NCI-H345 treated with DMSO at 0.1 percent for 48 hours (cell line): ENCODE results near the gene PDE8A.
"Not testable (repeated sequence)": the region's sequence is repeated elsewhere in the genome, so short reads cannot be mapped to it uniquely, and the experiment has no call there.

Experiments used
- DNase-seq: peaks from one replicate; lab custom pipeline; 2025; ENCODE audit not compliant: unreplicated experiment; lab: John Stamatoyannopoulos, UW

Gene PDE8A

DNA sequence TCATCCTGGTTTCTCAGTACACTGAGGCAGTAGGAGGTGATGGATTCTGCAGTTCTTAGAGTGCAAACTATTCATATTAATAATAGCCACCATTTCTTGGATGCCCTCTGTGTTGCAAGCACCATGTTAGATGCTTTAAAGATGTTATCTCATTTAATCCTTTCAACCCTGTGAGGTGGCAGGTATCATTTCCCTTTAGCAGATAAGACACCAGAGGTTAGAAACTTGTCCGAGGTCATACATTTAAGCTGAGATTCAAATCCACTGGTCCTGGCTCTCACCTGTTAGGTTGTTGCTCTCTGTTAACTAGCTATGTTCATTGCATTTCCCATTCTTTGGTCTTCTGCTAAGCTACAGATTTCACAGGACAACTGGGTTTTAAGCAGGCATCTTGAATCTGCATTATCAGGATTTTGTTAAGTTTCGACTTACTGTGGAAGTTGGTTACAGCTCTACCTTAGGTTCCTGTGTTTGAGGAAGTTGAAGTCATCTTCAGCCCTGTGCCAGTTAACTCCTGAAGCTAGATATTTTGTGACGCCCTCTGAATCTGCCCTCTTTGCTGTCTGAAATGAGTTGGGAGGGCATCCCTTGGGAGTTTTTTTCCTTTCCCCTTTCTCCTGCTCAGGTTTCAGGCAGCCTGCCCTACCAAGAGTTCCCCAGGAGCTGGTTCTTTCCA, 6.4 kb downstream of the PDE8A start:
- no peak for DNase-seq

DNA sequence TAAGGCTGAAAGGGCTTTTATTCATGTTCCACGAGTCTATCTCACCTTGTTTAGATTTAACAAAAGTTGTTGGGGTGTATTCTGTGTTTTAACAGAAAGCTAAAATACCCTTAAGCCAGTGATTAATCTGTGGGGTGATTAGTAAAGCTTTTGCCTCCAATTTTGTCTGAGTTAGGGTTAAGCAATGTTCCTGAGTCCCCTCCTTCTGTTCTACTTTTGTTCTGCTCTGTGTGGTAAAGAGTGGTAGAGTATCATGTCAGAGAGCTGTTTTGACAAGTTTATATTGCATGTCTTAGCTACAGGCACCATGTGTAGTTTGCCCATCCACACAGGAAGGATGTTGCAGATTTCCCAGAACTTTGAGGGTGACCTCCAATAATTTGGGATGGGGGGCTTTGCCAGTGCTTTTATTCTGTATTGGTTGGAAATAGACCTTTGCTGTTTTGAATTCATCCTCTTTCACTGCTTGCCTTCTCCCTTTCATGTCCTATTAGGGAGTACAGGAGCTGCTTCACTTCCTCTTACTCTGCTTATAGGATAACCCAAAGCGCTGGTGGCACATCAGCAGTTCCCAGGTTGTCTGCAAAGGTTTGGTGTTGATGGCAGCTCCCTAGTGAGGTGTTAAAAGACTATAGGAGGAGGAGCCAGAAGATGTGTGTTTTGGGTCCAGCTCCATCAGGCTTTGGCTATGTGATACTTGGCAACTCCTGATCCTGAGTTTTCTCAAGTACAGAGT, 7.4 kb downstream of the PDE8A start:
- no peak for DNase-seq

DNA sequence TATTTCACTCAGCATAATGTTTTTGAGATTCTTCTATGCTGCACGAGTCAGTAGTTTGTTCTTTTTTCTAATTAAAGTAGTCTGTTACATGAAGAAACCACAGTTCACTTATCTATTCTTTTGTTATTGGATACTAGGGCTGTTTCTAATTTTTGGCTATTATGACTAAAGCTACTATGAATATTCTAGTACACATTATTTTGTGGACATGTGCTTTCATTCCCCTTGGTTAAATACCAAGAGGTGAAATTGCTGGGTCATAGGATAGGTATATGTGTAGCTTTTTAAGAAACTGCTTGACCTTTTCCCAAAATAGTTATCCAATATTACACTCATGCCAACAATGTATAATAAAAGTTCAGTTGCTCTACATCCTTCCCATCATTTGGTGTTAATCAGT, 8.9 kb downstream of the PDE8A start:
- DNase-seq = no peak

DNA sequence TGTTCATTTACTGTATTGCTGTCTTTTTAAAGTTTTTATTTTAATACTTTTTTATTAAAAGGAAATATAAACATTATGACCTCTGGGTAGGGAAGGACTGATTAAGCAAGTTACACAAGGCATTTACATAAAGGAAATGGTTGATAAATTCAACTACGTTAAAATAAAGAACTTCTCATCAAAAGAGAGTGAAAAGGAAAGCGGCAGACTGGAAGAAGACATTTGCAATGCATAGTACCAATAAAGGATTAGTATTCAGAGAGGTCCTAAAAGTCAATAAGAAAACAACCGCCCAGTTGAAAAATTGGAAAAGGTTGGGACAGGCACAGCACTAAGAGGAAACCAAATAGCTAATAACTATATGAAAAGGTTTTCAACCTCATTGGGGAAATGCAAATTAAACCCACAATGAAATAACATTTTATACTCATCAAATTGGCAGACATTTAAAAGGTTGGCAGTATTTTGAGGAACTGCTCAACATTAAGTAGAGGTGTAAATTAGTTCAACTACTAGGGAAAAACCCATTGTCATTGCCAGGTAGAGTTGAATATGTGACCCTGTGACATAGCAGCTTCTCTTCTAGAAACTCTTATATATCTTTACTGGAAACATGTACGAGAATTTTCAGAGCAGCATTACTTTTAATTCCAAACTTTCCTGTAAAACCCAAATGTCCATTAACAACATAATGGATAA, 9.5 kb downstream of the PDE8A start:
- DNase-seq = no peak

DNA sequence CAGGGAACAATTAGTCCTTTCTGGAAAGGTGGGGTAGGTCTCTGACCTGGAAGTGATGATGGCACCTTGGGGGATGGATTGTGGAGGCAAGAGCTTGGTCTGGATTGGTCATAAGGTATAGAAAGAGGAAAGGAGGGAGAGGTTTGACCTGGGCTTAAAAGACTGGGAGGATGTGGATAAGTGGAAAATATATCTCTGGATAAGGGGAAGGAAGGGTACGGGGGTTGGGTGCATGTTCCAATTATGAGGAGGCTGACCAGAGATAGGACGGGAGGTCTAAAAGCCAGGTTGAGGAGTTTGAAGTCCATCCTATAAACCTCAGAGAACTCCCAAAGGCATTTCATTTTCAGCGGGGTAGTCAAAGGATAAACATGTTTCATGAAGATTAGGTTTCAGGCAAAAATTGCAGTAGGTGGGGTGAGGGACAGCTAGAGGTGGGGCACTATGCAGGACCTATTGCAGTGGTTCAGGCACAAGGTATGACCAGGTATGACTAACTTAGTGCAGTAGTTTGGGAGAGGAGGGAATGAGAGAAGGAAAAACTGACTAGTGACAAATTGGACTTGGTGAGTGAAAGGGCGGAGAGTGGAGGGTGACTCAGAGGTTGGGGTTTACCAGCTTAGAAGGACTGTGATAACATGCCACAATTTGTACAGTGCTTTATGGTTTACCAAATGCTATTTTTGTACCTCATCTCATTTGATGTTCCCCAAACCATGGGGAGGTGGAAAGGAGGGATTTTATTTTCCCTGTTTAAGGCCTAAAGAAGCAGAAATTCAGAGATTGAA, 10.7 kb downstream of the PDE8A start:
- no peak for DNase-seq

DNA sequence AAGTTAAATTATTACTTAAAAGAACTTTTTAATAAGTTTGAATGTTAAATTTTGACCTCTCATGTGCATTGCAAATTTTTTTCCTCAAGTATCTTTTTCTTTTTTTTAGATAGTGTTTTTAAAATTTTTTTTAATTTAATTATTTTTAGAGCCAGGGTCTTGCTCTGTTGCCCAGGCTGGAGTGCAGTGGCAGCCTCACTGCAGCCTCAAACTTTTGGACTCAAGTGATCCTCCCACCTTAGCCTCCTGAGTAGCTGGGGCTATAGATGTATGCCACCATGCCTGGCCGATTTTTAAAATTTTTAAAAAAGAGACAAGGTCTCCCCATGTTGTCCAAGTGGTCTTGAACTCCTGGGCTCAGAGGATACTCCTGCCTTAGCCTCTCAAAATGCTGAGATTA, 14.4 kb downstream of the PDE8A start:
- DNase-seq = no peak

DNA sequence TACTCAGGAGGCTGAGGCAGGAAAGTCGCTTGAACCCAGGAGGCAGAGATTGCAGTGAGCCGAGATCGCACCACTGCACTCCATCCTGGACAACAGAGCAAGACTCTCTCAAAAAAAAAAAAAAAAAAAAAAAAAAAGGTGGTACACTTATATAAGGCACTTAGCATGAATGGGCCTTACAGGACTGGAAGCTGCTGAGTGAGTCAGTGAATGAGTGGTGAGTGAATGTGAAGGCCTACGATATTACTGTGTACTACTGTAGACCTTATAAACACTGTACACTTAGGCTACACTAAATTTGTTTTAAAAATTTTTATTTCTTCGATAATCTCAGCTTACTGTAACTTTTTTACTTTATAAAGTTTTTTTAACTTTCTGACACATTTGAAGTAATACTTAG, 15.1 kb downstream of the PDE8A start:
- not testable (repeated sequence) for DNase-seq

DNA sequence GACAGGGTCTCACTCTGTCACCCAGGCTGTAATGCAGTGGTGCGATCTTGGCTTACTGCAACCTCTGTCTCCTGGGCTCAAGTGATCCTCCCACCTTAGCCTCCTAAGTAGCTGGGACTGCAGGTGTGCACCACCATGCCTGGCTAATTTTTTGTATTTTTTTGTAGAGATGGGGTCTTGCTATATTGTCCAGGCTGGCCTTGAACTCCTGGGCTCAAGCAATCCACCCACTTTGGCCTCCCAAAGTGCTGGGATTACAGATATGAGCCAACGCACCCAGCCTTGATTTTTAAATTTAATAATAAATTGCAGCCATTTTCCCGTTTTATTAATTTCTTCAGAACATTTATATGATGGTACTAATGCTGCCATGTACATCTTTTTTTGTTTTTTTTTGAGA, 15.6 kb downstream of the PDE8A start:
- DNase-seq = not testable (repeated sequence)

DNA sequence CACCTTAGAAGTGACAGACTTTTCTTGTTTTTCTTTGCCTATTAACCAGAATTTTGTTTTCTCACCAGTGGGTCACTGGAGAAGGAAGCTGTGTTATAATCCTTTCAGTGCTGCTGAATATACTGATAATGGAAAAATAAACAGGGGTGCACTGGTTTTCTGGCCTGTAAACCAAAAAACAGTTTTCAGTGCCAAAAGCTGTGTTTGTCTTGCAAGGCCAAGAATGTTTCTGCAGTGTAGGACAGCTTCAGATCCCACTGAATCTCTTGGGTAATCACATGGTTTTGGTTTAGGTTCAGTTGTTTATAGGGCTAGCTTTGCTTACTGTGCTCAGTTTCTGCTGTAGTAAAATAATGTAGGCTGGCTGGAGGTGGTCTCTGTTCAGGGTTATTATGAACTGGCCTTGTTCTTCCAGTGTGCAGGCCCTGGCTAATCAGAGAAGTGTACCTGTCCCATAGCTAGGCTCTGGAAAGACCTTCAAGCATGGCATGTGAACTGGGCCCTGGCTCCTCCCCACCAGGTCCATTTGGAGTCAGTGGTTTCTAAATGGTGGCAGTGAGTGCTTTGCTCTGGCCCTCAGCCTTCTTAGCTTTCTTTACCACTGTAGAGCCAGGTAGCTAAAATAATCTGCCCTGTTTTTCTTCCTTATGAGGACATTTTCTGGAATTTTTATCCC, 18.7 kb downstream of the PDE8A start:
- no peak for DNase-seq

DNA sequence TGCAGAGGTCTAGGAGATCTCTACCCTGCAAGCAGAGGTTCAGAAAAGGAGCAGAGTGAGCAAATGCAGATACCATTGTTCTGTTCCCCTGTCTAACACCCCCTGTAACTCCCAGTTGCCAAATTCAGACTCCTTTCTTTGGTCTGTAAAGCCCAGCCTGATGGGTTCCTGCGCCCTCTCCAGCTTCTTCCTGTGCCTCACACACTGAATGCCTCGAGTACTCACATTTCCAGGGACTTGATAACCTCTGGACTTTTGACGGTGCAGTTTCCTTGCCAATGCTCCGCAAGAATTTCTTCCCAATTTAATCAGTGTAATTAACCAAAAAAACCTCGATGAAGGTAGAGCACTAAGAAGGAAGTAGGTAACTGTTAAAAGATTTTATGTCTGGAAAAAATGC, 19.3 kb downstream of the PDE8A start:
- DNase-seq = no peak

DNA sequence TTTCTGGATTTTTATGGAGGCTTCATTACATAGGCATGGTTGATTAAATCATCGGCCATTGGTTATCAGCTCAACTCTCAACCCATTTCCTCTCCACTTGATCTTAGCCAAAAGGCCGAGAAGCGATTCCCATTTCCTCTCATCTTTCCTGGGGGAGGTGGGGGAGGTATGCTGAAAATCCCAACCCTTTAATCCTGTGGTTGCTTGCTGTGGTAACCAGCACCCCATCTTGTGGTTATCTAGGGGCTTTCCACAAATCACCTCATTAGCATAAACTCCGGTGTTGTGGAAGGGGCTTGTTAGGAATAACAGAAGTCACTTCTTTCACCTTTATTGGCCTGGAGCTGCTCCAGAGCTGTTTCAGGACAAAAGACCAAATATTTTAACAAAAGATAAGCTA, 20.9 kb downstream of the PDE8A start:
- DNase-seq = no peak

DNA sequence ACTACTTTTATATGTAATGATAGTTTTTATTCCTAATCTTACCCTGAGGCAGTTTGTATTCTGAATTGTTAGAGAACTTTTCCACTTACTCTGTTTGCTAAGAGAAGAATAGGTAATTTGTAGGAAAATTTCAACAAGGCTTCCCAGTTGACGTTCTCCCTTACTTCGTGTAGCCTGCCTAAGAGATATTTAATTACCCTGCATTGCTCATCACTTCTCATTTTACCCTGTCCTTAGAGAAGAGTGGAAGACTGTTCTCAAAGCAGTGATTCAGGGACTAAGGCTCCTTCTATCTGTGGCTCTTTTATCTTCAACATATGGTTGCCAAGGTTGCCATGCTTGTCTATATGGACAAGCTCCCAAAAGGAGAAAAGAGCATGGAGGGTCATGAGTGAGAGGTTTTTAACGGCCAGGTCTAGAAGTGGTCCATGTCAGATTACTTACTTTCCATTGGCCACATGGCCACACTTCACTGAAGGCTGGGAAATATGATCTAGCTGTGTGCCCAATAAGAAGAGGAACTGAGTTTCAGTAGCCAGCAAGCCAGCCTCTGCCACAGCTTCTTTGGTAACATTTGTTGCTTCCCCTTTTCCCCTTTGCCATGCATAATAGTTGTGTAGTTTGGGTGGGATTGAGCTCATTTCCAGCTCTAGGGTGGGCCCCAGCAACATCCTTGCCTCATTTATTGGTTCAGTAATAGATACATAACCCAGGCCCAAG, 22.1 kb downstream of the PDE8A start:
- DNase-seq = no peak

DNA sequence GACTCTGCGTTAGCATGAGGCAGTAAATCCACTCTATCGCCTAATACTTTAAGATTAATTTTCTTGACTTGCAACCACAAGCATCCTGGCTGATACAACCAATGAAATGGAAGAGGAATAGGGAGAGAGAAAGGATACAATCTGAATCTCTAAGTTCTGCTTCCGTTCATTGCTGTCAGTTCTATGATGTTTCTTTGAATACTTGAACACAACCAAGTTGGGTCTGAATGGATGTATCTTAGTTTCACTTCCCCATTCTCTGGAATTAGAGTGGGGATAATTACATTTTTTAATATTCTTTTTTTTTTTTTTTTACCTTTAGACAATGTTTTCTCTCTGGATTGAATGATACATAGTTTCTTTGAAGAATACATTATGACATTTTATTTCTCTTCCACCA, 22.9 kb downstream of the PDE8A start:
- no peak for DNase-seq

DNA sequence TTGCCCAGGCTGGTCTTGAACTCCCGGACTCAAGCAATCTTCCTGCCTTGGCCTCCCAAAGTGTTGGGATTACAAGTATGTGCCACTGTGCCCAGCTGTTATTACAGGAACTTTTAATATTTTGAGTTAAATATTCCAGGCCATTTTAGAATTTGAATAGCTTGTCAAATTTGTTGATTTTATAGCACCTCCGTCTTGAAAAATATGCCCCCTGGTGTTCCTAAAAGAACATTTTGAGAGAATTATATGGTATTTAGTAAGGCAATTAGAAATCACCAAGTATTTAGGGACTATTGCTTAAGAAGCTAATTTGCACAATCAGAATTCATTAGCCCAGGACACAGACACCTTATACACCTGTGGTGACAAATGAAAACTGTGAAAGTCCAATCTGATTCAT, 23.7 kb downstream of the PDE8A start:
- no peak for DNase-seq

DNA sequence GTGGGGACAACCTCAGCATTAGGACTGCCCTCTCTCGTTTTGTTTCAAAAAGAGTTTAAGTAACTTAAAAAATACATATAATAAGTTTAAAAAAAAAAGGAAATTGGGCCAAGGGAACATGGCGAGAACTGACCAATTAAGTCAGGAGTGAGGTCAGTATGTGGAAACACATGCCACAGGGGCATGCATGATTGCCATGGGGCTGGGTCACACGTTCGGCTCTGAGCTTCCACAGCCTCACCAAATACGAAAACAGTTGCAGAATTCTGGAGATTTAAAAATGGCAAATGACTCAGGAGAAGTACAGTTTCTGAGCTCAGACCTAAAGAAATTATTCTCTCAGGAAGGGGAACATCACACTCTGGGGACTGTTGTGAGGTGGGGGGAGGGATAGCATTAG, 24.1 kb downstream of the PDE8A start:
- DNase-seq = no peak

DNA sequence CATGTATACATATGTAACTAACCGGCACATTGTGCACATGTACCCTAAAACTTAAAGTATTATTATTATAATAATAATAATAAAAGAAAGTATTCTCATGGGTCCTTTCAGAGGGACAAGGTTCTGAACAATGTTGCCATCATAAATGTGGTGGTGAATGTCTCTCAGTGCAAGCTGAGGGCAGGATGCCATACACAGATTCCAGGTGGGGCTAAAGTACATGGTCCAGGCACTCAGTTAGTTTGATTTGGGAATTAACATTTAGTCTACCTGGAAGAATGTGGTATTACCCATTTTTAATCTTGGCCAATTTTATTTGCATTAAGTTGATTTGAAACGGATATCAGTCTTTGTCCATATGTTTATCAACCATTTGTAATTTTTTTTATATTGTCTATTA, 24.5 kb downstream of the PDE8A start:
- DNase-seq = no peak

DNA sequence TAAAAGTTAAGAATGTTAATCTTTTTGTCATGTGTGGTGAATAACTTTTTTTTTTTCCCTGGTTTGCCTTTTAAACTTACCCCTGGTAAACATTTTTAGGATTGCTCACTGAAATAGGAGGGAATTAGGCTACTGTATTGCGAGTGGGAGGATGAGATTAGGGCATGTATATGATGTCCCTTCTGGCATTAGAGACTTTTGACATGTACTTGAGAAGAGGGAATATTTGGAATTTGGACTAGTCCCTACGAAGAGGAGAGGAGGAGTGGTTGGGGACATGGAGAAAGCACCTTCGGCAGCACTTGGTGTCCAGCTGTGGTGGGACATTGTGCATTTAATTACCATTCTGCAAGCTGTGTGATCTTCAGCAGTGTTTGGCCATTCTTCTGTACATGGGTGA, 25.0 kb downstream of the PDE8A start:
- no peak for DNase-seq

DNA sequence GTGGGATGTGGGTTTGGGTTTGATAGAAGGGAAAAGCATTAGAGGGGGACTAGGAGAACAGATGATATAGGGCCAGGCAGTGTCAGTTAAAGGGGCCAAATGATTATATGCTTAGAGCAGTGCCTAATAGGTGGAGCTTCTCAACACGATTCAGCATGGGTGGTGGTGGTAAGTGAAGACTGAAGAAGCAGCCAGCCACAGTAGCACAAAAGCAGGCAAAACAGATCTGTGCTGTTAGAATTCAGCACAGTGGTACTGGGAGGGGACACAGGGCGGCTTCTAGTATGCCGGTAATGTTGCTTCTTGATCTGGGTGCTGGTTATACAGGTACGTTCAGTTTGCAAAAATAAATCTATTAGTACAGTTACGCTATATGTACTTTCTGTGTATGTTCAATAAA, 25.5 kb downstream of the PDE8A start:
- no peak for DNase-seq

DNA sequence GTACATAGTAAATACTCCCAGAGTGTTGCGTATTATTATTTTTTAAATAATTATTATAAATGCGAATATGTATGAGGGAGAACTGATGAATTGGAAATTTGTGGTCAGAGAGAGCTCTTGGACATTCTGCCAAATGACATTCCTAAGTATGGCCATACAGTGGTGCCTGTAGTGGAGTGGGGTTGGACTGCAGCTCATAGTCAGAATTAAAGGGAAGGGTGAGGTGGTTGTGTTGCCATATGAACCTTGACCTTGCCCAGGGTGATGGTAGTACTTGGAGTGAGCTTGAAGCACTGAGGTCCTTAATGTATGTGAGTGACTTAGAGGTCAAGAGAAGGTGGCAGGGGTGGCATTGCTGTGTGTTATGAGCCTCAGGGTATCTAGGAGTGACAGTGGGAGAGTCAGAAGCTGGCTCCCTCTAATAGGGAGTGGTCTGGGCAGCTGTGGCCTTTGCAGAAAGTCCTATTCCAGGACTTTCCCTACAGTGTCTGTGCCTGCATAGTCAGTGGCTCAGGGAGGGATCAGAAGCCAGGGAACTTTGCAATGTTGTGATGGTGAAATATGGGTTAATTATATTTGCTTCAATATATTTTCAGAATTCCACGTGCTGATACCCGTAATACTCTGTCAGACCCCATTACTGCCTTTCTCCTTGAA, 26.2 kb downstream of the PDE8A start:
- DNase-seq = no peak
